GM21515 (cell line): ENCODE results near the gene MYBPH.

Source experiments
- ATAC-seq: cut with Tn5 transposase; IDR thresholded peaks from one replicate; pipeline ENCODE4 v1.9.1; 2021; ENCODE audit not compliant: unreplicated experiment

MYBPH gene

GRCh38 chr1:203201516-203202205 lies 26.0 kb upstream of the MYBPH start:
- ATAC-seq, result no peak

GRCh38 chr1:203200916-203201315 lies 25.3 kb upstream of the MYBPH start:
- no peak for ATAC-seq

GRCh38 chr1:203199816-203200571 lies 24.4 kb upstream of the MYBPH start:
- no peak for ATAC-seq

GRCh38 chr1:203199481-203199815 lies 23.8 kb upstream of the MYBPH start:
- no peak for ATAC-seq

- ATAC-seq, result no peak
These were observed 23.4 kb upstream of the MYBPH start for GRCh38 chr1:203199002-203199401.

GRCh38 chr1:203197625-203198024 lies 22.0 kb upstream of the MYBPH start:
- ATAC-seq, result no peak

GRCh38 chr1:203196371-203196770 lies 20.7 kb upstream of the MYBPH start:
- no peak for ATAC-seq

GRCh38 chr1:203190949-203191348 lies 15.3 kb upstream of the MYBPH start:
- ATAC-seq, result no peak

- no peak for ATAC-seq
These were observed 14.3 kb upstream of the MYBPH start for GRCh38 chr1:203189951-203190352.

GRCh38 chr1:203188686-203189232 lies 13.1 kb upstream of the MYBPH start:
- ATAC-seq, result no peak

GRCh38 chr1:203187689-203188264 lies 12.2 kb upstream of the MYBPH start:
- ATAC-seq, result no peak

GRCh38 chr1:203187304-203187685 lies 11.7 kb upstream of the MYBPH start:
- no peak for ATAC-seq

- no peak for ATAC-seq
These were observed 11.0 kb upstream of the MYBPH start, which contains the start of gene CHI3L1 for GRCh38 chr1:203186446-203187303. CHI3L1 (minus strand) TSS chr1:203186704; CDS start chr1:203186623, 81 bp downstream.

- no peak for ATAC-seq
These were observed 10.4 kb upstream of the MYBPH start for GRCh38 chr1:203186091-203186445.

GRCh38 chr1:203185585-203185984 lies 10.0 kb upstream of the MYBPH start:
- ATAC-seq, result no peak

GRCh38 chr1:203185061-203185461 lies 9.4 kb upstream of the MYBPH start:
- ATAC-seq, result no peak

- ATAC-seq, result no peak
These were observed 8.8 kb upstream of the MYBPH start for GRCh38 chr1:203184467-203184866.

- ATAC-seq, result no peak
These were observed 8.2 kb upstream of the MYBPH start for GRCh38 chr1:203183828-203184227.

- ATAC-seq, result no peak
These were observed 6.8 kb upstream of the MYBPH start for GRCh38 chr1:203182387-203182953.

GRCh38 chr1:203181586-203182386 lies 6.2 kb upstream of the MYBPH start:
- no peak for ATAC-seq
